HUES64 (cell line): Measurements from ENCODE around the gene TMBIM1.

Source experiments
- H3K27ac ChIP-seq: 2 replicates; pipeline ENCODE4 v1.7.0; 2013; ENCODE audit warnings: low read depth, low read length, inconsistent platforms
- H3K27me3 ChIP-seq: 2 replicates; pipeline ENCODE4 v1.6.1; 2013; ENCODE audit warnings: mild to moderate bottlenecking, low read length; ENCODE audit not compliant: insufficient read depth
- H3K36me3 ChIP-seq: 2 replicates; pipeline ENCODE4 v1.6.1; 2013; ENCODE audit warnings: mild to moderate bottlenecking, low read length; ENCODE audit not compliant: insufficient read depth
- H3K4me1 ChIP-seq: 2 replicates; pipeline ENCODE4 v1.6.1; 2013; ENCODE audit warnings: mild to moderate bottlenecking, low read length, moderate library complexity; ENCODE audit not compliant: insufficient read depth
- H3K4me3 ChIP-seq: 2 replicates; pipeline ENCODE4 v1.5.1; 2013; ENCODE audit warnings: mild to moderate bottlenecking, low read length, moderate library complexity
- H3K9ac ChIP-seq: 2 replicates; pipeline ENCODE4 v1.6.1; 2013; ENCODE audit warnings: mild to moderate bottlenecking, low read depth, low read length
- H3K9me3 ChIP-seq: 2 replicates; pipeline ENCODE4 v1.6.1; 2013; ENCODE audit warnings: low read depth, low read length; ENCODE audit not compliant: insufficient read depth
- WGBS: fragments of 150-250, 120-280 bp; methylation state at CpG from one replicate; pipeline ENCODE4 v1.1.7; 2013; ENCODE audit warnings: missing lambda C conversion rate; 5-methylcytosine and 5-hydroxymethylcytosine counted together

Gene TMBIM1

GRCh38 chr2:218238887-218239286 lies 53.4 kb downstream of the TMBIM1 start:
- H3K4me1 ChIP-seq, result no peaks in the 10 kb centered on the region
- H3K9ac ChIP-seq, result no peak overlapping the region
- no peak overlapping the region for H3K4me3 ChIP-seq
- peaks cover 99% of the 10 kb centered on the region for H3K36me3 ChIP-seq
- H3K9me3 ChIP-seq, result no peaks in the 10 kb centered on the region
- no peaks in the 10 kb centered on the region for H3K27me3 ChIP-seq
- no peak overlapping the region for H3K27ac ChIP-seq
- WGBS, result 100% methylated on average over 1 of the region's 1 CpG

GRCh38 chr2:218236829-218237228 lies 55.5 kb downstream of the TMBIM1 start:
- no peak overlapping the region for H3K4me3 ChIP-seq
- no peaks in the 10 kb centered on the region for H3K27me3 ChIP-seq
- H3K4me1 ChIP-seq, result no peaks in the 10 kb centered on the region
- 93% methylated on average over 4 of the region's 4 CpGs for WGBS
- H3K27ac ChIP-seq, result no peak overlapping the region
- H3K9ac ChIP-seq, result no peak overlapping the region
- H3K9me3 ChIP-seq, result no peaks in the 10 kb centered on the region
- peaks cover 97% of the 10 kb centered on the region for H3K36me3 ChIP-seq

DNA sequence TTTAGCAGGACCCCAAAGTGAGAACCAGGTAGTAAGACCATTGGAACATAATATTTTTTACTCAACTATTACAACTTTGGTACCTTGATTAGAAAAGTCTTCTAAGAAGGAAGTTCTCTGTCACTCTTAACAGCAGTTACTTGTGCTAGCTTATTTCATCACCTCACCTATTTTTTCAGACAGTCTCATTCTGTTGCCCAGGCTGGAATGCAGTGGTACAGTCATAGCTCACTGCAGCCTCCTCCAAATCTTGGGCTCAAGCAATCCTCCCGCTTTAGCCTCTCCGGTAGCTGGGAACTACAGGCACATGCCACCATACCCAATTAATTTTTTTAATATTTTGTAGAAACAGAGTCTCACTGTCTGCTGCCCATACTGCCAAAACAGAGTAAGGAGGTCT lies 57.3 kb downstream of the TMBIM1 start:
- no peak overlapping the region for H3K27ac ChIP-seq
- WGBS, result 92% methylated on average over 2 of the region's 2 CpGs
- no peak overlapping the region for H3K4me3 ChIP-seq
- H3K27me3 ChIP-seq, result no peaks in the 10 kb centered on the region
- no peaks in the 10 kb centered on the region for H3K9me3 ChIP-seq
- H3K9ac ChIP-seq, result no peak overlapping the region
- H3K36me3 ChIP-seq, result peaks cover 98% of the 10 kb centered on the region
- H3K4me1 ChIP-seq, result no peaks in the 10 kb centered on the region

GRCh38 chr2:218234521-218234920 lies 57.8 kb downstream of the TMBIM1 start:
- Histone ChIP-seq H3K36me3 (peaks cover 98% of the 10 kb centered on the region), H3K9me3 (no peaks in the 10 kb centered on the region), H3K4me1 (no peaks in the 10 kb centered on the region), H3K4me3 (no peak overlapping the region), H3K9ac (no peak overlapping the region), H3K27me3 (no peaks in the 10 kb centered on the region), H3K27ac (no peak overlapping the region)
- 84% methylated on average over 2 of the region's 3 CpGs for WGBS

- peaks cover 98% of the 10 kb centered on the region for H3K36me3 ChIP-seq
- no peaks in the 10 kb centered on the region for H3K4me1 ChIP-seq
- no peak overlapping the region for H3K4me3 ChIP-seq
- H3K27me3 ChIP-seq, result no peaks in the 10 kb centered on the region
- H3K27ac ChIP-seq, result no peak overlapping the region
- H3K9ac ChIP-seq, result no peak overlapping the region
- WGBS, result 97% methylated on average over 4 of the region's 4 CpGs
- H3K9me3 ChIP-seq, result no peaks in the 10 kb centered on the region
Measured at GRCh38 chr2:218233543-218233942, 58.8 kb downstream of the TMBIM1 start.

DNA sequence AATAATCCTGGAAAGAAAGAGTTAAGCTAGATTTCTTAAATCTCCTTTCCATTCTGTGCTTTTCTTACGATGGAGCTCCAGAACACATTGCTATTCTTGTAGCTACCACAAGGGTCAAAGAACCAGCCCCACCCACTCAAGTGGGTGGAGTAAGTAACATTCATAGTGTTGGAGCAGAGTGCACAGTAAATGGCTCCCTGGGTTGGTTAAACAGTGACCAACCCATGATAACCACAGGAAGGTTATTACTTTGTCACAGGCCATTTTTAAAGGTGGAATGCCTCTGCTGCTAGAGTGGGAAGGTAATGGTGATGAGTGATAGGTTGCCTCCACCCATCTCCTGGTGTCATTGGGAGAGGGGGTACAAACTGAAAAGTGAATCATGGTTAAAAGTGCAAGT lies 61.4 kb downstream of the TMBIM1 start:
- peaks cover 89% of the 10 kb centered on the region for H3K36me3 ChIP-seq
- no peaks in the 10 kb centered on the region for H3K4me1 ChIP-seq
- 83% methylated on average over 1 of the region's 1 CpG for WGBS
- H3K9ac ChIP-seq, result no peak overlapping the region
- H3K9me3 ChIP-seq, result no peaks in the 10 kb centered on the region
- no peak overlapping the region for H3K27ac ChIP-seq
- H3K27me3 ChIP-seq, result no peaks in the 10 kb centered on the region
- H3K4me3 ChIP-seq, result no peak overlapping the region

- no peak overlapping the region for H3K27ac ChIP-seq
- no peaks in the 10 kb centered on the region for H3K27me3 ChIP-seq
- no peaks in the 10 kb centered on the region for H3K9me3 ChIP-seq
- no peaks in the 10 kb centered on the region for H3K4me1 ChIP-seq
- peaks cover 89% of the 10 kb centered on the region for H3K36me3 ChIP-seq
- no peak overlapping the region for H3K4me3 ChIP-seq
- 90% methylated on average over 4 of the region's 4 CpGs for WGBS
- H3K9ac ChIP-seq, result no peak overlapping the region
Measured at GRCh38 chr2:218229851-218230250, 62.5 kb downstream of the TMBIM1 start.

DNA sequence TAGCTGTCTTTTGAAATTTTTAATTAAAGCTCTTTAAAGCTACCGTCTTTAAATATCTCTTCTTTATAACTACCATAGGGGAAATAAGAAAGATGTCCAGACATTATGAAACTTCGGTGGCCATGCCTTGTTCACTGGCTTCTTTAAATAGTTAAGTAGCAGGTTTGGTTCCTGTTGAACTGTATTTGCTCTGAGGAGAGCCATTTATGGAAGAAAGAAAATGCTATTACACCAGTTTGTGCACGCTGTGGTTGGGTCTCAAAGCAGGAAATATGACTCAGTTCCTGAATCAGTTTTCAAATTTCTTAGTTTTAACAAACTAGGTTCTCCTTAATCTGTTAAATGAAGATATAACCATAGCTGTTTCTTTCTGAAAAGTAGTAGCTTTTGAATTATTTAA lies 63.1 kb downstream of the TMBIM1 start:
- 92% methylated on average over 2 of the region's 3 CpGs for WGBS
- H3K9me3 ChIP-seq, result no peaks in the 10 kb centered on the region
- peaks cover 89% of the 10 kb centered on the region for H3K36me3 ChIP-seq
- H3K4me3 ChIP-seq, result no peak overlapping the region
- no peak overlapping the region for H3K27ac ChIP-seq
- no peaks in the 10 kb centered on the region for H3K27me3 ChIP-seq
- no peak overlapping the region for H3K9ac ChIP-seq
- no peaks in the 10 kb centered on the region for H3K4me1 ChIP-seq

DNA sequence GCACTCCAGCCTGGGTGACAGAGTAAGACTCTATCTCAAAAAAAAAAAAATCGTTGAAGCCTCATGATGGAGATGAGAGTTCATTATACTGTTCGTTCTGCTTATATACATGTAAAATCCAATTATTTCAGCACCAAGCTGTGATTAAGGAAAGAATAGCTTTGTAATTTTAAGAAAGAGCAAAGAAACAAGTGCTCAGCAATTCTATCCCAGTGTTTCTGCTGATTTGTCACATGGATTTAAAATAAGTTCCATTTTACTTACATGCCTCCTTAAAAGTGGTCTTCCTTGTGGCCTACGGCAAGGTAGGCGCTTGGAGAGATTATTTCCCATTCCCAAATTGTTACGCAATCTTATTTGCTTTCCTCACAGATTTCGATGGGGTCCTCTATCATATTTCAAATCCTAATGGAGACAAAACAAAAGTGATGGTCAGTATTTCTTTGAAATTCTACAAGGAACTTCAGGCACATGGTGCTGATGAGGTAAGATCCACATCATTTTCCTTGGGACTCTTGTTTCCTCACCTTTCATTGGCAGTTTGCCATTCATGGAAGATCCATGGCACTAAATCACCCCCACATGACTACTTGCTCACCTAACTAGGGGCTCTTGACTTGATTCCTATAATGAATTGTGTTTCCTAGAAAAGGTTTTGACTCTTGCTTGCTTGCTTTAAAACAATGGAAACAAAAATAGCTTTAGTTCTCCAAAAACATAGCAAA lies 63.8 kb downstream of the TMBIM1 start:
- H3K4me3 ChIP-seq, result no peak overlapping the region
- H3K9ac ChIP-seq, result no peak overlapping the region
- peaks cover 89% of the 10 kb centered on the region for H3K36me3 ChIP-seq
- over 99% methylated on average over 4 of the region's 6 CpGs for WGBS
- no peak overlapping the region for H3K27ac ChIP-seq
- no peaks in the 10 kb centered on the region for H3K27me3 ChIP-seq
- no peaks in the 10 kb centered on the region for H3K9me3 ChIP-seq
- no peaks in the 10 kb centered on the region for H3K4me1 ChIP-seq

GRCh38 chr2:218226903-218227302 lies 65.4 kb downstream of the TMBIM1 start:
- WGBS, result 97% methylated on average over 3 of the region's 3 CpGs
- Histone ChIP-seq H3K36me3 (peaks cover 85% of the 10 kb centered on the region), H3K27ac (no peak overlapping the region), H3K9me3 (no peaks in the 10 kb centered on the region), H3K27me3 (no peaks in the 10 kb centered on the region), H3K4me1 (no peaks in the 10 kb centered on the region), H3K9ac (no peak overlapping the region), H3K4me3 (no peak overlapping the region)
